Activated T-cell treated with anti-CD3 and anti-CD28 coated beads, Interleukin-2, amount 50 U/mL, for 4 hours (primary cell): ENCODE results near the gene CHCHD1. TPM values are rescaled to one million over a fixed set of nuclear protein-coding genes. Genes with fewer than 3 reads are reported as not detected.
"Not testable (repeated sequence)": the region's sequence is repeated elsewhere in the genome, so short reads cannot be mapped to it uniquely, and the experiment has no call there.

Experiments
- ATAC-seq, 2 donors: fragments of 200-7000 bp; cut with Tn5 transposase; one replicate each; pipeline ENCODE4 v1.10.0; 2021
- DNase-seq: peaks from one replicate; pipeline ENCODE4 v3.0.0-alpha.2; 2020
- H3K27me3 Mint-ChIP-seq: one replicate; pipeline ENCODE4 v1.8.0; 2021; ENCODE audit warnings: low read depth, mixed read lengths
- H3K36me3 Mint-ChIP-seq: one replicate; pipeline ENCODE4 v1.8.0; 2022; ENCODE audit warnings: mixed read lengths; ENCODE audit not compliant: insufficient read depth
- H3K4me1 Mint-ChIP-seq: one replicate; pipeline ENCODE4 v1.8.0; 2021; ENCODE audit warnings: low read depth, mixed read lengths
- H3K4me3 Mint-ChIP-seq: one replicate; pipeline ENCODE4 v1.8.0; 2021; ENCODE audit warnings: mild to moderate bottlenecking, moderate library complexity, mixed read lengths
- H3K9me3 Mint-ChIP-seq: one replicate; pipeline ENCODE4 v1.8.0; 2021; ENCODE audit warnings: mixed read lengths
- total RNA-seq, 3 donors: library from RNA; stranded (reverse); gene quantifications; one replicate each; pipeline ENCODE4 v1.2.1, GENCODE V29; 2021

The CHCHD1 gene
- total RNA-seq, 3 donors from 2014 or later, result 34.7 to 35.9 (median 35.9) TPM

GRCh38 chr10:73793456-73793855 is 11.6 kb downstream of the CHCHD1 start:
- Mint-ChIP-seq H3K4me1 (peaks cover 2% of the 10 kb centered on the region), H3K27me3 (no peaks in the 10 kb centered on the region), H3K9me3 (no peaks in the 10 kb centered on the region), H3K36me3 (peaks cover 44% of the 10 kb centered on the region), H3K4me3 (no peak overlapping the region)
- no peak for ATAC-seq
- DNase-seq, result no peak

- not testable (repeated sequence) for H3K27me3 Mint-ChIP-seq, H3K4me1 Mint-ChIP-seq, ATAC-seq, DNase-seq, H3K9me3 Mint-ChIP-seq, H3K4me3 Mint-ChIP-seq
- peaks cover 36% of the 10 kb centered on the region for H3K36me3 Mint-ChIP-seq
These were observed 13.6 kb downstream of the CHCHD1 start for GRCh38 chr10:73795491-73795890.

GRCh38 chr10:73796035-73796434 is 14.2 kb downstream of the CHCHD1 start:
- not testable (repeated sequence) for H3K27me3 Mint-ChIP-seq, H3K9me3 Mint-ChIP-seq, ATAC-seq, DNase-seq, H3K4me3 Mint-ChIP-seq, H3K4me1 Mint-ChIP-seq
- peaks cover 33% of the 10 kb centered on the region for H3K36me3 Mint-ChIP-seq

- DNase-seq (no peak), ATAC-seq (no peak)
- Mint-ChIP-seq H3K4me1 (peaks cover 1% of the 10 kb centered on the region), H3K9me3 (no peaks in the 10 kb centered on the region), H3K4me3 (no peak overlapping the region), H3K36me3 (peaks cover 29% of the 10 kb centered on the region), H3K27me3 (no peaks in the 10 kb centered on the region)
These were observed 14.9 kb downstream of the CHCHD1 start for GRCh38 chr10:73796766-73797165.

- Mint-ChIP-seq H3K27me3 (no peaks in the 10 kb centered on the region), H3K4me1 (peaks cover 1% of the 10 kb centered on the region), H3K4me3 (no peak overlapping the region), H3K9me3 (no peaks in the 10 kb centered on the region), H3K36me3 (peaks cover 31% of the 10 kb centered on the region)
- ATAC-seq (no peak), DNase-seq (no peak)
These were observed 15.6 kb downstream of the CHCHD1 start for GRCh38 chr10:73797324-73798025.

GRCh38 chr10:73798087-73798486 is 16.2 kb downstream of the CHCHD1 start:
- Mint-ChIP-seq H3K4me1 (peaks cover 1% of the 10 kb centered on the region), H3K36me3 (peaks cover 32% of the 10 kb centered on the region), H3K27me3 (no peaks in the 10 kb centered on the region), H3K4me3 (no peak overlapping the region), H3K9me3 (no peaks in the 10 kb centered on the region)
- ATAC-seq (no peak), DNase-seq (no peak)

DNA sequence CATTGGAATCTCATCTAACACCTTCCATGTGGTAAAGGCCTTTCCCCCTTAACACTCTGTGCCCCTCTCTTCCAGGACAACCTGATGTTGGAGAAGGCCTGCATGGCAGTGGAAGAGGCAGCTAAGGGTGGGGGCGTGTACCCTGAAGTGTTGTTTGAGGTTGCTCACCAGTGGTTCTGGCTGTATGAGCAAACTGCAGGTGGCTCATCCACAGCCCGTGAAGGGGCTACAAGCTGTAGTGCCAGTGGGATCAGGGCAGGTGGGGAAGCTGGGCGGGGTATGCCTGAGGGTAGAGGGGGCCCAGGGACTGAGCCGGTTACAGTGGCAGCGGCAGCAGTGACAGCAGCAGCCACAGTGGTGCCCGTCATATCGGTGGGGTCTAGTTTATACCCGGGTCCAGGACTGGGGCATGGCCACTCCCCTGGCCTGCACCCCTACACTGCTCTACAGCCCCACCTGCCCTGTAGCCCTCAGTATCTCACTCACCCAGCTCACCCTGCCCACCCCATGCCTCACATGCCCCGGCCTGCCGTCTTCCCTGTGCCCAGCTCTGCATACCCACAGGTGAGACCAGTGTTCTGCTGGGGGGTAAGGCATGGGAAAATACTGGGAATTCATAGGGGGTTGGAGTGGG is 17.2 kb downstream of the CHCHD1 start:
- ATAC-seq, result peak in 1 of 2 donors; percentile 29
- no peaks in the 10 kb centered on the region for H3K9me3 Mint-ChIP-seq
- H3K27me3 Mint-ChIP-seq, result no peaks in the 10 kb centered on the region
- peaks cover 5% of the 10 kb centered on the region for H3K4me1 Mint-ChIP-seq
- peaks cover 32% of the 10 kb centered on the region for H3K36me3 Mint-ChIP-seq
- no peak for DNase-seq
- no peak overlapping the region for H3K4me3 Mint-ChIP-seq

DNA sequence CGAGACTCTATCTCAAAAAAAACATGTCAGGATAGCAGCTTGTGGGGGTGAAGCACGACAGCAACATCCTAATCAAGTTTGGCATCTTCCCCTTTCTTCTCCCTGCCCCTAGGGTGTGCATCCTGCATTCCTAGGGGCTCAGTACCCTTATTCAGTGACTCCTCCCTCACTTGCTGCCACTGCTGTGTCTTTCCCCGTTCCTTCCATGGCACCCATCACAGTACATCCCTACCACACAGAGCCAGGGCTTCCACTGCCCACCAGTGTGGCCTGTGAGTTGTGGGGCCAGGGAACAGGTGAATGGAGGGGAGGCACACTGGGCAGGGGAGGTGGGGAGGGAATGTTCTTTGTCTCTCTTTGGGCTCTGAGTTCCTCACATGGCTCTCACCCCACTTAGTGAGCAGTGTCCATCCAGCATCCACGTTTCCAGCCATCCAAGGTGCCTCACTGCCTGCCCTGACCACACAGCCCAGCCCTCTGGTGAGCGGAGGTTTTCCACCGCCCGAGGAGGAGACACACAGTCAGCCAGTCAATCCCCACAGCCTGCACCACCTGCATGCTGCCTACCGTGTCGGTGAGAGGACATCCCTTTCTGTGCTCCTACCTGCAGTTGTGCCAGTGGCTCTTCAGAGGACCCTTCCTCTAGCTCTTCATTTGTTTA is 18.2 kb downstream of the CHCHD1 start:
- Mint-ChIP-seq H3K27me3 (no peaks in the 10 kb centered on the region), H3K4me3 (no peak overlapping the region), H3K9me3 (no peaks in the 10 kb centered on the region), H3K4me1 (peaks cover 6% of the 10 kb centered on the region), H3K36me3 (peaks cover 29% of the 10 kb centered on the region)
- DNase-seq, result no peak
- ATAC-seq, result no peak

DNA sequence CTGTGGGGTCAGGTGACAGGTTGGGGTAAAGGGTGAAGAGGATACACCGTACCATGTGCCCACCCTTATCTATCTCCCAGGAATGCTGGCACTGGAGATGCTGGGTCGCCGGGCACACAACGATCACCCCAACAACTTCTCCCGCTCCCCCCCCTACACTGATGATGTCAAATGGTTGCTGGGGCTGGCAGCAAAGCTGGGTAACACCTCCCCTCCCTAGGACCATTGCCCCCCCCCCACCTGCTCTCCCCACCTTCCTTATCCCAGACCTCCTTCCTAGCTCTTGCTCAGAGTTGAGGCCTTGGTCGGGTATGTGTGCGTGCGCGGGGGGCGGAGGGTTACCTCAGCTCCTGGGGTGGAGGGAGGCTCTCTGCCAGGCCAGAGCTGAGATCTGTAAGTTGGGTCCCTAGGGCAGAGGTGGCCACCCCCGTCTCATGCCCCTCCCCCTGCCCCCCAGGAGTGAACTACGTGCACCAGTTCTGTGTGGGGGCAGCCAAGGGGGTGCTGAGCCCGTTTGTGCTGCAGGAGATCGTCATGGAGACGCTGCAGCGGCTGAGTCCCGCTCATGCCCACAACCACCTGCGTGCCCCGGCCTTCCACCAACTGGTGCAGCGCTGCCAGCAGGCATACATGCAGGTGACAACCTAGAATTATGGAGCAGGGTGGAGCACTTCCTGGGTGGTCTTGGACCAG is 18.9 kb downstream of the CHCHD1 start:
- Mint-ChIP-seq H3K27me3 (no peaks in the 10 kb centered on the region), H3K9me3 (no peaks in the 10 kb centered on the region), H3K36me3 (peaks cover 33% of the 10 kb centered on the region), H3K4me1 (peaks cover 9% of the 10 kb centered on the region), H3K4me3 (no peak overlapping the region)
- no peak for ATAC-seq
- DNase-seq, result no peak

- peaks cover 14% of the 10 kb centered on the region for H3K4me1 Mint-ChIP-seq
- peaks cover 35% of the 10 kb centered on the region for H3K36me3 Mint-ChIP-seq
- H3K27me3 Mint-ChIP-seq, result no peaks in the 10 kb centered on the region
- no peak overlapping the region for H3K4me3 Mint-ChIP-seq
- ATAC-seq (no peak), DNase-seq (no peak)
- no peaks in the 10 kb centered on the region for H3K9me3 Mint-ChIP-seq
These were observed 19.4 kb downstream of the CHCHD1 start for GRCh38 chr10:73801253-73801590.

DNA sequence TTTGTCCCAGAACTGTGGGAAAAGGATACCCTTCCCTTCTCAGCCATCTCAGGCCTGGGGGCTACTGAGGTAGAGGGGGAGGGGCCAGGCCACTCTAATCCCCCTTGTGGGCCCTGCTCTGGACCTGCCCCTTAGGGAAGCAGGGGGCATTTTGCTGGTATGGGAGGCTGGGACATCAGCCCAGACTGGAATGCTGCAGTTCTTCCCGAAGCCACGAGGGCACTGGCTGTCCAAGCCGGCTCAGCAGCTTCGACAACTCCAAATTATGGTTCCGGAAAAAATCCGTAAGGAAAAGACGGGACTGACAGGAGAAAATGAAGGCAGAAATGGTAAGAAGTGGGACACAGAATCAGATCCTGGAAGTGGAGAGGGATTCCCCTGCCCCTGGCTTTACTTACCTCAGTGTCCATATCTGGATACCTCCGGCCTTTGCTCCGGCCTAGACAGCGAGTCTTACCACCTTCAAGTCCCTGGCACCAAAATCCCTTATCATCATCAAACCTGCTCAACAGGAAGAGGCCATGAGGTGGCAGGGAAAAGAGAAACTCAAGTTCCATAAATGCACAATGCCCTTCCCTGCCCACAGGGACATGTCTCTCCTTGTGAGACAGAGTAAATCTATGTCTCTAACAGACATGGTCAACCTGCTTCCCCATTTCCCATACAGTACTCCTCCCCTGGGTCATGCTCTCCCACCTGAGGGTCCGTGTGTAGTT is 20.6 kb downstream of the CHCHD1 start:
- Mint-ChIP-seq H3K4me3 (no peak overlapping the region), H3K9me3 (no peaks in the 10 kb centered on the region), H3K27me3 (no peaks in the 10 kb centered on the region), H3K36me3 (peaks cover 43% of the 10 kb centered on the region), H3K4me1 (peaks cover 26% of the 10 kb centered on the region)
- no peak for ATAC-seq
- DNase-seq, result no peak

- ATAC-seq (no peak), DNase-seq (no peak)
- peaks cover 41% of the 10 kb centered on the region for H3K36me3 Mint-ChIP-seq
- no peaks in the 10 kb centered on the region for H3K9me3 Mint-ChIP-seq
- peaks cover 35% of the 10 kb centered on the region for H3K4me1 Mint-ChIP-seq
- H3K27me3 Mint-ChIP-seq, result no peaks in the 10 kb centered on the region
- H3K4me3 Mint-ChIP-seq, result no peak overlapping the region
These were observed 21.9 kb downstream of the CHCHD1 start for GRCh38 chr10:73803680-73804286.

- H3K9me3 Mint-ChIP-seq, result no peaks in the 10 kb centered on the region
- no peak for DNase-seq
- no peaks in the 10 kb centered on the region for H3K27me3 Mint-ChIP-seq
- ATAC-seq, result no peak
- H3K4me1 Mint-ChIP-seq, result peaks cover 50% of the 10 kb centered on the region
- H3K4me3 Mint-ChIP-seq, result no peak overlapping the region
- peaks cover 47% of the 10 kb centered on the region for H3K36me3 Mint-ChIP-seq
These were observed 24.5 kb downstream of the CHCHD1 start for GRCh38 chr10:73806176-73806950.
